HEK293 (cell line): Measurements from ENCODE around the gene CALCOCO1.

ENCODE experiments used
- ZBTB1 ChIP-seq: fragments of 450-650 bp; formaldehyde crosslinking; IDR thresholded peaks from 2 replicates; pipeline ENCODE4 v1.5.1; 2016; ENCODE audit warnings: missing biosample characterization, missing genetic modification characterization
- ZBTB20 ChIP-seq: fragments of 450-650 bp; formaldehyde crosslinking; IDR thresholded peaks from 2 replicates; pipeline ENCODE4 v1.5.1; 2016; ENCODE audit warnings: missing biosample characterization, missing genetic modification characterization
- ZNF549 ChIP-seq: fragments of 450-650 bp; IDR thresholded peaks from 2 replicates; pipeline ENCODE4 v1.5.1; 2018; ENCODE audit warnings: missing biosample characterization, missing genetic modification characterization, mild to moderate bottlenecking, inconsistent platforms, moderate library complexity
- TF ChIP-seq, protein P1 (sequence below): fragments of 450-650 bp; formaldehyde crosslinking; IDR thresholded peaks from 2 replicates; pipeline ENCODE4 v1.5.1; 2016; ENCODE audit warnings: missing biosample characterization, missing genetic modification characterization, low read depth
- TF ChIP-seq, protein P2 (sequence below): fragments of 450-650 bp; formaldehyde crosslinking; IDR thresholded peaks from 2 replicates; pipeline ENCODE4 v1.5.1; 2016; ENCODE audit warnings: missing biosample characterization, missing genetic modification characterization

DNA sequence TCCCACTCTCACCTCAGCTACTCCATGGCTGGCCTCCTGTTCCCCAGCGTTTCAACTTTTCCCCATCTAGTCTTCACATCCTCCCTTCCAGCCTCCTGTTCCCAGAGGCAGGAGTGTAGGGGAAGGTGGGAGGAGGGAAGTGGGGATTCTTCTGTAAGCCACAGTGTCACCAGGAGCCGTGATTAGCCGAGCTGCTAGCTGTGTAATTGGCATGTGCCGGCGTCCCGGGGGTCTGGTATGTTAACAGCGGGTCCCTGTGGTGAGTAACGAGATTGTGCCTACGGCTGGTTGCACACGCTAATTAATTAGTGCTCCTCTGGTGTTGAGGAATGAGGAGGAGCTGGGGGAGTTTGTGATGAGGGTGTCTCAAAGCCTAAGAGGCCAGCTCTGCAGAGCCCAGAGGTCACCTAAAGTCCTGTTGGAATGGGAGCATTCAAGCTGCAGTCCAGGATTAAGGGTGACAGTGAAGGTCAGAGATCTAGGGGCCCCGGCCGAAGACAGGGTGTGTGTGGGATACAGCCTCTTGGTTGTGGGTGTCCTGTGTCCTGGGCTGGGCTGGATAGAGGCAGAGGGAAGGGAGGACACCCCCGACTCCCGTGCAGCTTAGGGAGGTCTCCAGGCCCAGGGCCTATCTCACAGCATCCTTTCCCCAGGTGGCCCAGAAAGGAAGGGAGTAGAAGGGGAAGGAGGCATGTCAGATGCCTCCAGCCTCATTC is 10.0 kb upstream of the CALCOCO1 start:
- no peak for TF ChIP-seq ZBTB20 (tag by site-specific recombination)
- no peak for TF ChIP-seq ZBTB1 (tag by site-specific recombination)
- TF ChIP-seq, protein P1, sequence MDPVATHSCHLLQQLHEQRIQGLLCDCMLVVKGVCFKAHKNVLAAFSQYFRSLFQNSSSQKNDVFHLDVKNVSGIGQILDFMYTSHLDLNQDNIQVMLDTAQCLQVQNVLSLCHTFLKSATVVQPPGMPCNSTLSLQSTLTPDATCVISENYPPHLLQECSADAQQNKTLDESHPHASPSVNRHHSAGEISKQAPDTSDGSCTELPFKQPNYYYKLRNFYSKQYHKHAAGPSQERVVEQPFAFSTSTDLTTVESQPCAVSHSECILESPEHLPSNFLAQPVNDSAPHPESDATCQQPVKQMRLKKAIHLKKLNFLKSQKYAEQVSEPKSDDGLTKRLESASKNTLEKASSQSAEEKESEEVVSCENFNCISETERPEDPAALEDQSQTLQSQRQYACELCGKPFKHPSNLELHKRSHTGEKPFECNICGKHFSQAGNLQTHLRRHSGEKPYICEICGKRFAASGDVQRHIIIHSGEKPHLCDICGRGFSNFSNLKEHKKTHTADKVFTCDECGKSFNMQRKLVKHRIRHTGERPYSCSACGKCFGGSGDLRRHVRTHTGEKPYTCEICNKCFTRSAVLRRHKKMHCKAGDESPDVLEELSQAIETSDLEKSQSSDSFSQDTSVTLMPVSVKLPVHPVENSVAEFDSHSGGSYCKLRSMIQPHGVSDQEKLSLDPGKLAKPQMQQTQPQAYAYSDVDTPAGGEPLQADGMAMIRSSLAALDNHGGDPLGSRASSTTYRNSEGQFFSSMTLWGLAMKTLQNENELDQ (tag by site-specific recombination): no peak
- TF ChIP-seq, protein P2, sequence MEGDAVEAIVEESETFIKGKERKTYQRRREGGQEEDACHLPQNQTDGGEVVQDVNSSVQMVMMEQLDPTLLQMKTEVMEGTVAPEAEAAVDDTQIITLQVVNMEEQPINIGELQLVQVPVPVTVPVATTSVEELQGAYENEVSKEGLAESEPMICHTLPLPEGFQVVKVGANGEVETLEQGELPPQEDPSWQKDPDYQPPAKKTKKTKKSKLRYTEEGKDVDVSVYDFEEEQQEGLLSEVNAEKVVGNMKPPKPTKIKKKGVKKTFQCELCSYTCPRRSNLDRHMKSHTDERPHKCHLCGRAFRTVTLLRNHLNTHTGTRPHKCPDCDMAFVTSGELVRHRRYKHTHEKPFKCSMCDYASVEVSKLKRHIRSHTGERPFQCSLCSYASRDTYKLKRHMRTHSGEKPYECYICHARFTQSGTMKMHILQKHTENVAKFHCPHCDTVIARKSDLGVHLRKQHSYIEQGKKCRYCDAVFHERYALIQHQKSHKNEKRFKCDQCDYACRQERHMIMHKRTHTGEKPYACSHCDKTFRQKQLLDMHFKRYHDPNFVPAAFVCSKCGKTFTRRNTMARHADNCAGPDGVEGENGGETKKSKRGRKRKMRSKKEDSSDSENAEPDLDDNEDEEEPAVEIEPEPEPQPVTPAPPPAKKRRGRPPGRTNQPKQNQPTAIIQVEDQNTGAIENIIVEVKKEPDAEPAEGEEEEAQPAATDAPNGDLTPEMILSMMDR (tag by site-specific recombination): no peak
- no peak for TF ChIP-seq ZNF549
